D721Med (cell line): Measurements from ENCODE around the gene NXNL2.

Source experiments
- DNase-seq: peaks from one replicate; pipeline ENCODE4 v3.0.0; 2011; ENCODE audit warnings: low spot score; ENCODE audit not compliant: insufficient read length
- FAIRE-seq: peaks from 2 replicates; lab custom pipeline; 2011; peaks lifted over from hg19 to GRCh38; lab: Jason Lieb, UNC
- CTCF ChIP-seq: IDR thresholded peaks from 2 replicates; pipeline ENCODE4 v1.5.1; 2012; ENCODE audit warnings: mild to moderate bottlenecking, control low read depth; ENCODE audit not compliant: insufficient read depth; ENCODE audit errors: missing control alignments

NXNL2 gene

GRCh38 chr9:88538311-88539085 is 3.5 kb downstream of the NXNL2 start:
- no peak for FAIRE-seq
- no peak for TF ChIP-seq CTCF
- no peak for DNase-seq

DNA sequence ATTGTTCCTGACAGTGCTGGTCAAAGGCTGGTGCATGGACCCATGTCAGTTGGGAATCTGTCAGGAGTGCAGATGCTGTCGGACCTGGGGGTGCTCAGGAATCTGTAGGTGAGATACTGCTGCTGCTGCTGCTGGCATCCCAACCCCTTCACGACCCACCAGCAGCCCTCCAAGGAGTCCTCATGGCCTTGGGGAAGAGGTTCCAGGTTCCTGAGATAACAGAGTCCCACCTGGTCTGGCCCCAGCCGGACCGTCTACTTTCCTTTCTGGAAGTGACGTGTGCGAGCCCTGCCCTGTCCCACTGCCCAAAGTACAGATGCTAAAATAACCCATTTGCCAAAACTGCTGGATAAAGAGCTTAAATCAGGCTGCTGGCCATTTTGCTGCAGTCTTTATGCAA is 4.3 kb downstream of the NXNL2 start:
- TF ChIP-seq CTCF: no peak
- DNase-seq (no peak), FAIRE-seq (no peak)

GRCh38 chr9:88540251-88540763 is 5.3 kb downstream of the NXNL2 start:
- FAIRE-seq (no peak), DNase-seq (no peak)
- TF ChIP-seq CTCF: no peak

GRCh38 chr9:88544245-88544644 is 9.3 kb downstream of the NXNL2 start:
- no peak for TF ChIP-seq CTCF
- FAIRE-seq (no peak), DNase-seq (no peak)

DNA sequence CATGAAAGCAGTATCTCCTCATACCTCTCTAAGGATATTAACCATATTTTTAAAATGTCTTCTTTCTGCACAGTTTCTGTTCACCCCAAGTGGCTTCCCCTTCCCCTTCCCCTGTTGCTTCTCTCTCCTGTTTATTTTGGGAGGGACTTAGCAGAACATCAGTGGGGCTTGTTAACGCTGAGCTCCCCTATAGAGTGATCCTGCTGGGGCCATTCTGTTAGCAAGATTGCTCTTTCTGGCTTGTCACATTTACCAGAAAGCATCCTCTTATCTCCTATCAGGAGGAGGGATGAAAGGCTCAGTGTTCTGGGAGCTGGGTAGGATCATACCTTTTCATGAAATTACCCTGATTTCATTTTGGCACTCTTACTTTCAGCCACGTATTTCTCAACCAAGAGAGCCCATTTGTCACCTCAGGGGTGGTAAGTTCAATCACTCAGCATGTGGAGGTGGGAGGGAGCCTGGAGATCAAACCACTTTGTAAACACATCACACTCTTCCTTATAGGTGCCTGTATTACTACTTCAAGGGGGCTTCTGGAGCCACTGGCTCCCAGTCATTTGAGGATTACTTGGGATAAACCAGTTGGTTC is 16.7 kb downstream of the NXNL2 start:
- FAIRE-seq: no peak
- no peak for DNase-seq
- no peak for TF ChIP-seq CTCF

DNA sequence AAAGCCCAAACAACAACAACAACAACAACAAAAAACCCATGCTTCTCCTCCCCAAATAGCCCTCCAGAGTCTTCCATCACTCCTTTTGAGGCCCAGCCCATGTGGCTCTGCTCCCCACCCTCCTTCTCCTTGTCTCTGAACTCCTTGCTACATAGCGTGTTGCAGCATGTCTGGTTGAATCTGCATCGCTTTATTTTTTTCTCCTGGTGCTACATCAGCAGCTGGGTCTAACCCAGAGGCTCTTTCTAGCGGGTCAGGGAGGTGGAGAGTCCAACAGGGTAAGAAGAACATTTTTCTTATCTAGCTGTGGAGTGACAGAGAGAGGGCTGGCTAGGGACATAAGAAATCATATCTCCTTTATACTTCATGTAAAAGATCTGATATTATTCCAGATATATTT is 18.4 kb downstream of the NXNL2 start:
- DNase-seq (no peak), FAIRE-seq (no peak)
- no peak for TF ChIP-seq CTCF
